HCT116 (cell line): Measurements from ENCODE around the gene TRPM3. TPM values are rescaled to one million over a fixed set of nuclear protein-coding genes. Genes with fewer than 3 reads are reported as not detected.

ENCODE experiments used
- ATAC-seq: fragments of 200-7000 bp; cut with Tn5 transposase; 2 replicates; pipeline ENCODE4 v1.9.1; 2020; ENCODE audit warnings: mild to moderate bottlenecking, moderate library complexity
- BruUV-seq: library from RNA; stranded (reverse); fragments of 400-500 nt; replicated peaks from 2 replicates; lab custom pipeline; 2021; lab: Mats Ljungman, UMichigan
- CTCF ChIA-PET: fragments of 300-600 bp; sonication (Branson Sonifier 250); formaldehyde crosslinking; loops from one replicate; lab custom pipeline; 2021; ENCODE audit warnings: antibody characterized with exemption; lab: Charles Lee
- POLR2A ChIA-PET: fragments of 300-600, 350-600 bp; sonication (Branson Sonifier 250); formaldehyde crosslinking; loops from one replicate; lab custom pipeline; 2021; ENCODE audit warnings: antibody characterized with exemption; lab: Charles Lee
- RAD21 ChIA-PET, 2 experiments: fragments of 300-600 bp; sonication (Branson Sonifier 250); formaldehyde crosslinking; loops; one replicate each; lab custom pipeline; 2023; ENCODE audit warnings: low total read pairs in 2 of 2; ENCODE audit not compliant: uncharacterized antibody in 2 of 2, unreplicated experiment in 2 of 2, low non-redundant PET in 1 of 2; lab: Charles Lee
- DNase-seq: peaks from one replicate; pipeline ENCODE4 v3.0.0-alpha.2; 2010; ENCODE audit warnings: low read depth, low spot score
- H2AFZ ChIP-seq: fragments of 200-600 bp; shearing (Covaris generic), sonication (generic); 2 replicates; pipeline ENCODE4 v1.6.1; 2017; ENCODE audit warnings: low read depth, mixed run types, mixed read lengths, antibody characterized with exemption, low read length; ENCODE audit not compliant: poor library complexity, severe bottlenecking
- H3K27ac ChIP-seq: 2 replicates; pipeline ENCODE4 v1.5.1; 2012; ENCODE audit warnings: low read depth, low read length
- H3K27me3 ChIP-seq: fragments of 200-600 bp; sonication (generic); 2 replicates; pipeline ENCODE4 v1.6.1; 2016; ENCODE audit warnings: mixed run types, low read length, mixed read lengths; ENCODE audit not compliant: insufficient read depth
- H3K36me3 ChIP-seq, 2 experiments: fragments of 200-500 bp in 1 of 2; fragments of 200-600 bp in 1 of 2; sonication (Bioruptor generic) in 1 of 2; sonication (generic) in 1 of 2; 2 replicates each; pipeline versions ENCODE4 v1.5.1 to v1.6.1; 2014 to 2016; ENCODE audit warnings: low read length in 2 of 2, inconsistent platforms in 1 of 2, mixed read lengths in 1 of 2, mixed run types in 1 of 2; ENCODE audit not compliant: insufficient read depth in 2 of 2, control insufficient read depth in 1 of 2
- H3K4me1 ChIP-seq, 2 experiments: fragments of 200-600 bp in 1 of 2; sonication (generic) in 1 of 2; 2 replicates each; pipeline versions ENCODE4 v1.5.1 to v1.6.1; 2012 to 2017; ENCODE audit warnings: low read length in 2 of 2, inconsistent platforms in 1 of 2, mild to moderate bottlenecking in 1 of 2, mixed read lengths in 1 of 2, mixed run types in 1 of 2, moderate library complexity in 1 of 2; ENCODE audit not compliant: insufficient read depth in 2 of 2, control insufficient read depth in 1 of 2
- H3K4me2 ChIP-seq: fragments of 200-600 bp; sonication (generic); 2 replicates; pipeline ENCODE4 v1.6.1; 2017; ENCODE audit warnings: mixed run types, low read length, mixed read lengths
- H3K4me3 ChIP-seq, 2 experiments: fragments of 200-600 bp in 1 of 2; sonication (generic) in 1 of 2; replicated peaks in 1 of 2; 2 replicates each; pipeline ENCODE4 v1.5.1; 2011 to 2016; ENCODE audit warnings: low read length in 2 of 2, control low read depth in 1 of 2, low read depth in 1 of 2, mild to moderate bottlenecking in 1 of 2, mixed read lengths in 1 of 2, mixed run types in 1 of 2
- H3K79me2 ChIP-seq: fragments of 200-600 bp; sonication (generic); 2 replicates; pipeline ENCODE4 v1.6.1; 2017; ENCODE audit warnings: mild to moderate bottlenecking, mixed run types, low read length, moderate library complexity, mixed read lengths; ENCODE audit not compliant: insufficient read depth
- H3K9ac ChIP-seq: fragments of 200-600 bp; sonication (generic); 2 replicates; pipeline ENCODE4 v1.6.1; 2016; ENCODE audit warnings: low read length, mixed read lengths
- H3K9me2 ChIP-seq: fragments of 200-600 bp; sonication (generic), shearing (Covaris generic); 2 replicates; pipeline ENCODE4 v1.6.1; 2017; ENCODE audit warnings: mixed run types, mild to moderate bottlenecking, moderate library complexity; ENCODE audit not compliant: insufficient read depth
- H3K9me3 ChIP-seq, 2 experiments: fragments of 200-500 bp in 1 of 2; fragments of 200-600 bp in 1 of 2; sonication (Bioruptor generic) in 1 of 2; sonication (generic) in 1 of 2; 2 replicates each; pipeline ENCODE4 v1.6.1; 2014 to 2017; ENCODE audit warnings: low read length in 2 of 2, mixed read lengths in 2 of 2, inconsistent platforms in 1 of 2, low read depth in 1 of 2, mild to moderate bottlenecking in 1 of 2, mixed run types in 1 of 2, moderate library complexity in 1 of 2; ENCODE audit not compliant: control insufficient read depth in 1 of 2, insufficient read depth in 1 of 2
- H4K20me1 ChIP-seq: fragments of 200-600 bp; sonication (generic), shearing (Covaris generic); 2 replicates; pipeline ENCODE4 v1.6.1; 2017; ENCODE audit warnings: mixed run types, mild to moderate bottlenecking, moderate library complexity; ENCODE audit not compliant: insufficient read depth
- ATF3 ChIP-seq: IDR thresholded peaks from 2 replicates; pipeline ENCODE4 v1.6.1; 2012
- CBX3 ChIP-seq: IDR thresholded peaks from 2 replicates; pipeline ENCODE4 v1.6.1; 2012; ENCODE audit warnings: low read depth
- CEBPB ChIP-seq: IDR thresholded peaks from 2 replicates; pipeline ENCODE4 v1.6.1; 2012; ENCODE audit warnings: low read depth
- CTCF ChIP-seq, 3 experiments: fragments of 200-600 bp in 1 of 3; sonication (generic) in 1 of 3; IDR thresholded peaks in 2 of 3; conservative IDR thresholded peaks in 1 of 3; 2 replicates each; pipeline ENCODE4 v1.5.1; 2012 to 2017; ENCODE audit warnings: low read depth in 2 of 3, low read length in 2 of 3, antibody characterized with exemption in 1 of 3, borderline replicate concordance in 1 of 3, control low read depth in 1 of 3, mild to moderate bottlenecking in 1 of 3, mixed read lengths in 1 of 3, mixed run types in 1 of 3, moderate library complexity in 1 of 3; ENCODE audit not compliant: insufficient read depth in 1 of 3
- EGR1 ChIP-seq: IDR thresholded peaks from 2 replicates; pipeline ENCODE4 v1.6.1; 2012; ENCODE audit warnings: low read depth
- EZH2 ChIP-seq: fragments of 200-600 bp; sonication (generic); IDR thresholded peaks from 2 replicates; pipeline ENCODE4 v1.6.1; 2017; ENCODE audit warnings: antibody characterized with exemption, mixed run types
- EZH2phosphoT487 ChIP-seq: fragments of 200-600 bp; IDR thresholded peaks from 2 replicates; pipeline ENCODE4 v1.6.1; 2018; ENCODE audit warnings: antibody characterized with exemption, borderline replicate concordance
- JUND ChIP-seq: IDR thresholded peaks from 2 replicates; pipeline ENCODE4 v1.6.1; 2012
- MAX ChIP-seq: IDR thresholded peaks from 2 replicates; pipeline ENCODE4 v1.6.1; 2012
- POLR2AphosphoS5 ChIP-seq: IDR thresholded peaks from 2 replicates; pipeline ENCODE4 v1.6.1; 2011; ENCODE audit warnings: mild to moderate bottlenecking, low read depth, low read length, moderate library complexity
- RAD21 ChIP-seq: IDR thresholded peaks from 2 replicates; pipeline ENCODE4 v1.6.1; 2012; ENCODE audit warnings: low read depth, mild to moderate bottlenecking
- REST ChIP-seq: IDR thresholded peaks from 2 replicates; pipeline ENCODE4 v1.6.1; 2012; ENCODE audit warnings: low read depth
- SIN3A ChIP-seq: IDR thresholded peaks from 2 replicates; pipeline ENCODE4 v1.6.1; 2012; ENCODE audit warnings: low read depth
- SP1 ChIP-seq: IDR thresholded peaks from 2 replicates; pipeline ENCODE4 v1.6.1; 2012; ENCODE audit warnings: low read depth
- SRF ChIP-seq: IDR thresholded peaks from 2 replicates; pipeline ENCODE4 v1.6.1; 2012; ENCODE audit warnings: low read depth
- TCF7L2 ChIP-seq: IDR thresholded peaks from 2 replicates; pipeline ENCODE4 v1.7.0; 2011; ENCODE audit warnings: borderline replicate concordance, inconsistent platforms; ENCODE audit not compliant: insufficient read depth, insufficient read length; ENCODE audit errors: extremely low read depth
- ZBTB33 ChIP-seq: IDR thresholded peaks from 2 replicates; pipeline ENCODE4 v1.6.1; 2011; ENCODE audit warnings: mild to moderate bottlenecking, low read length, moderate library complexity; ENCODE audit not compliant: insufficient replicate concordance; ENCODE audit errors: extremely low read depth
- ZFX ChIP-seq: fragments of 450-650 bp; IDR thresholded peaks from 2 replicates; pipeline ENCODE4 v1.6.1; 2017
- ZNF274 ChIP-seq: fragments of 200-500 bp; sonication (Bioruptor generic); IDR thresholded peaks from 2 replicates; pipeline ENCODE4 v1.6.1; 2014; ENCODE audit warnings: mild to moderate bottlenecking, low read depth, low read length, inconsistent platforms
- intact Hi-C: fragments of 100-400 bp; cut with micrococcal nuclease; formaldehyde crosslinking; loops from 2 replicates; pipeline ENCODE4 v1.10.0; 2022
- total RNA-seq: library from RNA; stranded (reverse); gene quantifications from one replicate; pipeline ENCODE4 v1.2.1, GENCODE V29; 2021; ENCODE audit not compliant: unreplicated experiment

TRPM3 gene
- total RNA-seq, 1 experiment from 2014 or later, result not detected

GRCh38 chr9:71079451-71079850, 42.0 kb downstream of the TRPM3 start:
- H3K9me2 ChIP-seq, result no peaks in the 10 kb centered on the region
- ChIA-PET POLR2A (no interaction called here), CTCF (no interaction called here), RAD21 (no interaction called here)
- intact Hi-C loops, result no loop called here
- H3K4me3 ChIP-seq, result no peak overlapping the region
- DNase-seq, result no peak
- H3K36me3 ChIP-seq, result no peaks in the 10 kb centered on the region
- H3K9me3 ChIP-seq, result no peaks in the 10 kb centered on the region
- no peak overlapping the region for H3K4me2 ChIP-seq
- TF ChIP-seq JUND (no peak), CBX3 (no peak), RAD21 (no peak), CTCF (IDR thresholded peaks at IDR 0.05 in 2 of 3, conservative IDR thresholded peaks at IDR 0.05 in 1 of 3; ENCODE audit: borderline replicate concordance in 1 of 3, insufficient read depth in 1 of 3, low read depth in 2 of 3, low read length in 2 of 3) (no peak), EZH2 (no peak), ATF3 (no peak), ZFX (no peak), POLR2AphosphoS5 (no peak), EZH2phosphoT487 (no peak), SP1 (no peak), SRF (no peak), REST (no peak), MAX (no peak), TCF7L2 (no peak), EGR1 (no peak), SIN3A (no peak), CEBPB (no peak), ZNF274 (no peak), ZBTB33 (no peak)
- H3K4me1 ChIP-seq, result no peaks in the 10 kb centered on the region
- no peak for ATAC-seq
- peaks cover 17% of the 10 kb centered on the region; the same call in 1 of the 2 replicates for H3K27me3 ChIP-seq
- H2AFZ ChIP-seq, result no peak overlapping the region
- H3K27ac ChIP-seq, result no peak overlapping the region
- no peaks in the 10 kb centered on the region for H4K20me1 ChIP-seq
- H3K79me2 ChIP-seq, result no peaks in the 10 kb centered on the region
- no peak overlapping the region for H3K9ac ChIP-seq
- no TSS peak for BruUV-seq
